Endodermal cell (in vitro differentiated cells): ENCODE data around the gene FAM107B. TPM values are rescaled to one million over a fixed set of nuclear protein-coding genes. Genes with fewer than 3 reads are reported as not detected.
"Not testable (repeated sequence)": the region's sequence is repeated elsewhere in the genome, so short reads cannot be mapped to it uniquely, and the experiment has no call there.

Experiments used
- DNase-seq: peaks from one replicate; pipeline ENCODE4 v3.0.0-alpha.2; 2017
- H3K27ac ChIP-seq: 2 replicates; pipeline ENCODE4 v1.5.1; 2013; ENCODE audit warnings: mild to moderate bottlenecking, low read depth, low read length, moderate library complexity
- H3K27me3 ChIP-seq: 2 replicates; pipeline ENCODE4 v1.6.1; 2013; ENCODE audit warnings: mild to moderate bottlenecking, low read length, moderate library complexity; ENCODE audit not compliant: insufficient read depth, control insufficient read depth, poor library complexity, severe bottlenecking
- H3K36me3 ChIP-seq: 2 replicates; pipeline ENCODE4 v1.7.0; 2013; ENCODE audit warnings: mild to moderate bottlenecking, low read length, moderate library complexity; ENCODE audit not compliant: control insufficient read depth, insufficient read depth
- H3K4me1 ChIP-seq: one replicate; pipeline ENCODE4 v1.7.0; 2013; ENCODE audit warnings: low read length; ENCODE audit not compliant: control insufficient read depth, insufficient read depth
- H3K4me3 ChIP-seq: 2 replicates; pipeline ENCODE4 v1.5.1; 2013; ENCODE audit warnings: mild to moderate bottlenecking, low read length, moderate library complexity
- H3K9ac ChIP-seq: 2 replicates; pipeline ENCODE4 v1.6.1; 2013; ENCODE audit warnings: mild to moderate bottlenecking, low read length, moderate library complexity; ENCODE audit not compliant: poor library complexity, severe bottlenecking; ENCODE audit errors: extremely low read depth
- H3K9me3 ChIP-seq: 2 replicates; pipeline ENCODE4 v1.6.1; 2013; ENCODE audit warnings: mild to moderate bottlenecking, low read length, moderate library complexity; ENCODE audit not compliant: control insufficient read depth
- H3K27ac Mint-ChIP-seq: 2 replicates; pipeline ENCODE4 v1.8.0; 2020; ENCODE audit warnings: mixed read lengths
- H3K27me3 Mint-ChIP-seq: 2 replicates; pipeline ENCODE4 v1.8.0; 2021; ENCODE audit warnings: mild to moderate bottlenecking, mixed read lengths; ENCODE audit not compliant: insufficient read depth
- H3K36me3 Mint-ChIP-seq: 2 replicates; pipeline ENCODE4 v1.8.0; 2020; ENCODE audit warnings: low read depth, mixed read lengths
- H3K4me1 Mint-ChIP-seq: 2 replicates; pipeline ENCODE4 v1.8.0; 2020; ENCODE audit warnings: mixed read lengths
- H3K4me3 Mint-ChIP-seq: 2 replicates; pipeline ENCODE4 v1.8.0; 2020; ENCODE audit warnings: mild to moderate bottlenecking, moderate library complexity, mixed read lengths
- H3K9me3 Mint-ChIP-seq: 2 replicates; pipeline ENCODE4 v1.8.0; 2020; ENCODE audit warnings: mild to moderate bottlenecking, mixed read lengths
- CTCF ChIP-seq: fragments of 200-600 bp; sonication (generic); conservative IDR thresholded peaks from 2 replicates; pipeline ENCODE4 v1.5.0; 2021; ENCODE audit warnings: antibody characterized with exemption, mild to moderate bottlenecking
- WGBS, 2 experiments: methylation state at CpG; one replicate each; pipeline versions ENCODE4 v1.1.5 to v1.1.7; 2013; ENCODE audit warnings: missing lambda C conversion rate in 2 of 2, mixed read lengths in 1 of 2; ENCODE audit not compliant: insufficient coverage in 1 of 2, insufficient read length in 1 of 2; 5-methylcytosine and 5-hydroxymethylcytosine counted together
- total RNA-seq, 2 donors: library from RNA; stranded (reverse); fragmentation: NEBNext Ultra II Directional in 1 of 2; extraction: Animal tissue kit (Norgen Biotek cat#: 25700) in 1 of 2; gene quantifications; 2 replicates in 1 of 2; 3 replicates in 1 of 2; pipeline ENCODE4 v1.2.1, GENCODE V29; 2021

FAM107B gene
- total RNA-seq, 2 donors from 2014 or later, result 16.0 to 24.0 TPM

GRCh38 chr10:14592566-14592965 is 182.1 kb downstream of the FAM107B start:
- H3K9me3 ChIP-seq, result no peaks in the 10 kb centered on the region
- no peak for TF ChIP-seq CTCF
- H3K36me3 ChIP-seq, result peaks cover 23% of the 10 kb centered on the region
- no peak overlapping the region for H3K4me3 Mint-ChIP-seq
- H3K27me3 ChIP-seq, result no peaks in the 10 kb centered on the region
- WGBS, 2 experiments, result 87 to 100% methylated on average over 4 to 5 of the region's 6 CpGs
- H3K4me1 Mint-ChIP-seq, result peaks cover 10% of the 10 kb centered on the region
- H3K4me3 ChIP-seq, result no peak overlapping the region
- H3K9ac ChIP-seq, result no peak overlapping the region
- no peaks in the 10 kb centered on the region for H3K9me3 Mint-ChIP-seq
- no peak overlapping the region for H3K27ac ChIP-seq
- H3K27me3 Mint-ChIP-seq, result no peaks in the 10 kb centered on the region
- no peak overlapping the region for H3K27ac Mint-ChIP-seq
- DNase-seq, result no peak
- H3K36me3 Mint-ChIP-seq, result peaks cover 15% of the 10 kb centered on the region
- H3K4me1 ChIP-seq, result no peaks in the 10 kb centered on the region

GRCh38 chr10:14592026-14592425 is 182.7 kb downstream of the FAM107B start:
- no peak overlapping the region for H3K4me3 Mint-ChIP-seq
- 94 to 95% methylated on average over 4 to 5 of the region's 5 CpGs for WGBS, 2 experiments
- no peak for DNase-seq
- H3K36me3 ChIP-seq, result peaks cover 27% of the 10 kb centered on the region
- TF ChIP-seq CTCF, result no peak
- H3K4me3 ChIP-seq, result no peak overlapping the region
- H3K4me1 Mint-ChIP-seq, result peaks cover 10% of the 10 kb centered on the region
- H3K9me3 ChIP-seq, result no peaks in the 10 kb centered on the region
- no peak overlapping the region for H3K9ac ChIP-seq
- H3K4me1 ChIP-seq, result no peaks in the 10 kb centered on the region
- H3K27me3 Mint-ChIP-seq, result no peaks in the 10 kb centered on the region
- H3K36me3 Mint-ChIP-seq, result peaks cover 12% of the 10 kb centered on the region
- no peak overlapping the region for H3K27ac Mint-ChIP-seq
- H3K27ac ChIP-seq, result no peak overlapping the region
- H3K9me3 Mint-ChIP-seq, result no peaks in the 10 kb centered on the region
- H3K27me3 ChIP-seq, result no peaks in the 10 kb centered on the region

- not testable (repeated sequence) for H3K4me1 ChIP-seq
Observed at GRCh38 chr10:14588938-14589294, 185.8 kb downstream of the FAM107B start.

More at GRCh38 chr10:14588938-14589294, 185.8 kb downstream of the FAM107B start:
- not testable (repeated sequence) for DNase-seq, H3K9me3 ChIP-seq, H3K9ac ChIP-seq, H3K27ac Mint-ChIP-seq, H3K4me3 ChIP-seq, H3K27me3 Mint-ChIP-seq, H3K27me3 ChIP-seq, H3K4me3 Mint-ChIP-seq, H3K9me3 Mint-ChIP-seq, H3K36me3 Mint-ChIP-seq, H3K27ac ChIP-seq
- H3K4me1 Mint-ChIP-seq, result peaks cover 28% of the 10 kb centered on the region
- peaks cover 14% of the 10 kb centered on the region for H3K36me3 ChIP-seq
- 89 to 100% methylated on average over 3 to 6 of the region's 6 CpGs for WGBS, 2 experiments
